ENCODE measurements around the gene ZNF430. TPM values are rescaled to one million over a fixed set of nuclear protein-coding genes. Genes with fewer than 3 reads are reported as not detected.
"Not testable (repeated sequence)": the region's sequence is repeated elsewhere in the genome, so short reads cannot be mapped to it uniquely, and the experiment has no call there.

The ZNF430 gene
- total RNA-seq, result 2.4 TPM

- peak; percentile 98 for ATAC-seq
- DNase-seq (ENCODE audit: low spot score), result peak; percentile 82
Measured at GRCh38 chr19:21020298-21021227, at the start of gene ZNF430. Gene ZNF430 (plus strand): TSS chr19:21020657. CDS start chr19:21020801, 144 bp downstream.

DNA sequence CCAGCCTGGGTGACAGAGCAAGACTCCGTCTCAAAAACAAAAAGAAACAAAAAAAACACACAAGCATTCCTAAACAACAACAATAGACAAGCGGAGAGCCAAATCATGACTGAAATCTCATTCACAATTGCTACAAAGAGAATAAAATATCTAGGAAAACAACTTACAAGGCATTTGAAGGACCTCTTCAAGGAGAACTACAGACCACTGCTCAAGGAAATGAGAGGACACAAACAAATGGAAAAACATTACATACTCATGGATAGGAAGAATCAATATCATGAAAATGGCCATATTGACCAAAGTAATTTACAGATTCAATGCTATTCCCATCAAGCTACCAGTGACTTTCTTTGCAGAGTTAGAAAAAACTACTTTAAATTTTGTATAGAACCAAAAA lies 27.7 kb upstream of the ZNF430 start:
- DNase-seq (ENCODE audit: low spot score); ATAC-seq: not testable (repeated sequence)

- DNase-seq (ENCODE audit: low spot score) (peak; percentile 59), ATAC-seq (peak; percentile 86)
Measured at GRCh38 chr19:20999731-21000352, 20.6 kb upstream of the ZNF430 start.

DNA sequence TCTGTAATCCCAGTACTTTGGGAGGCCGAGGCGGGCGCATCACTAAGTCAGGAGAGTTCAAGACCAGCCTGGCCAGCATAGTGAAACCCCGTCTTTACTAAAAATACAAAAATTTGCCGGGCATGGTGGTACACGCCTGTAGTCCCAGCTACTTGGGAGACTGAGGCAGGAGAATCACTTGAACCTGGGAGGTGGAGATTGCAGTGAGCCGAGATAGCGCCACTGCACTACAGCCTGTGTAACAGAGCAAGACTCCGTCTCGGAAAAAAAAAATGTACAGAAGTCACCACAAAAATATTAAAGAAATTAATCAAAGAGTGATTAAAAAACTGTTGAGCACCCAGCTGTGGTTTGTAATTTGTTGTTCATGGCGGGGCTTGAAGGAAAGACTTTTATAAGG lies 781 bp downstream of the ZNF430 start:
- not testable (repeated sequence) for DNase-seq (ENCODE audit: low spot score); ATAC-seq

DNA sequence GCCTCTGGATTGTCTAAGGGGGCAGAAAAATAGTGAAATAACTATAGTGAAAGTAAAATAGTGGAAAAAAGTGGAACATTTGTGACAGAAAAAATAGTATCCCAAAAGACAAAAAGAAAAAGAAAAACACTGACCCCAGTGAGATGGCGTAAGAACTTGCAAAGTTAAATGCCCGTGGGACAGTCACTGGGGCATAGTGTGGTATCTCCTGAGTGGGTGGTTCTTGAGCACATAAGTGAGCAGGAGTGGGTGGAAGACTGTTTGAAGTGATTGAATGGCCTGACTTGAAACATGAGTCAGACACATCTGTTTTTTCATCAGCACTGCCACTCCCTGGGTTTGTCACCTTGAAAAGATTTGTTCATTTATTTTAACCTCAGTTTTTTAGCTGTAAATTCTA lies 2.5 kb downstream of the ZNF430 start:
- DNase-seq (ENCODE audit: low spot score), result no peak
- no peak for ATAC-seq

- ATAC-seq, result no peak
- DNase-seq (ENCODE audit: low spot score), result no peak
Measured at GRCh38 chr19:21023901-21024300, 3.4 kb downstream of the ZNF430 start.

DNA sequence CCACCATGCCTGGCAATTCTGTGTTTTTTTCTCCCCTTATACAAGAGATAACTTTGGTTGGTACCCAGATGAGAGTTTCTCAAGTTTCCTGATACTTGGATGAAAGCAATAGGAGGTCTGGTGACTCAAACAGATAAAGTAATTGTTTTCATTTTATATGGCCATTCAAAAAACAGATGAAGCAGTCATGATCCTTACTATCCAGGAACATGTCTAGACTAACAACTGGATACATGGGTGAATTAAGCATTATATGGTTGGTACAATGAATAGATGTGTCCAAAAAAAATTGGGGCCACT lies 8.5 kb downstream of the ZNF430 start:
- ATAC-seq (no peak), DNase-seq (ENCODE audit: low spot score) (no peak)

- ATAC-seq (no peak), DNase-seq (ENCODE audit: low spot score) (no peak)
Measured at GRCh38 chr19:21045028-21045427, 24.6 kb downstream of the ZNF430 start.

- DNase-seq (ENCODE audit: low spot score) (no peak), ATAC-seq (no peak)
Measured at GRCh38 chr19:21046489-21046888, 26.0 kb downstream of the ZNF430 start.

DNA sequence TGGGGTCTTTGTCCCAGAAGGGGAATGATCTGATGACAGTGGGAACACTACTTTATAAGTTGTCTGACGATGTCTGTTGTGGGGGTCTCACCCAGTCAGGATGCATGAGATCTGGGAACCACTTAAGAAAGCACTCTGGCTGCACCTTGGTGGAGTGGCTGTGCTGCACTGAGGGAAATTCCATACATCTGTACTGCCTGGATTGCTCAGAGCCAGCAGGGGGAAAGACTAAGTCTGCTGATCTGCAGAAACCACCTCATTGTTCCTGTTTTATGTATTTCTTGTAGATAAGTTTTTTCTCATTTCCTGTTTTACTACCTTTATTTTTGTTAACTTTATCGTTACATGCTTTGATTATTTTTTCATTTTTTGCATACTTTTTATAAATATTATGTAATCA lies 27.3 kb downstream of the ZNF430 start:
- DNase-seq (ENCODE audit: low spot score), result no peak
- ATAC-seq, result no peak

- ATAC-seq, result no peak
Measured at GRCh38 chr19:21052902-21053301, 32.4 kb downstream of the ZNF430 start.

DNA sequence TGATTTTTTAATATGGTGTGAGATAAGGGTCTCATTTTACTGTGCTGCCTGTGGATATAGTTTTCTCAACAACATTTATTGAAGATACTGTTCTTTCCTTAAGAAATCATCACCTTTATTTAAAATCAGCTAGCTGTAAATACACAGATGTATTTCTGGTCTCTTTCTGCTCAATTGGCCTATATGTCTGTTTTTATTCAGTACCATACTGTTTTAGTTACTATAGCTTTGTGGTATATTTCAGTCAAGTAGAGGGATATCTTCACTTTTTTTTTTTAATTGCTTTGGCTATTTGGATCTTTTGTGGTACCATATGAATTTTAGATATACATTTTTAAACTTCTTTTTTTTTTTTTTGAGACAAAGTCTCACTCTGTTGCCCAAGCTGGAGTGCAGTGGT lies 44.9 kb downstream of the ZNF430 start:
- no peak for DNase-seq (ENCODE audit: low spot score)
- no peak for ATAC-seq

More at GRCh38 chr19:21052902-21053301, 32.4 kb downstream of the ZNF430 start:
- no peak for DNase-seq (ENCODE audit: low spot score)

GRCh38 chr19:21082011-21082975 lies 61.8 kb downstream of the ZNF430 start, which contains the start of gene ZNF714:
Gene ZNF714 (plus strand): TSS chr19:21082203. CDS start chr19:21098269, 16,066 bp downstream.
- ATAC-seq, result peak; percentile 94
- DNase-seq (ENCODE audit: low spot score), result peak; percentile 74

GRCh38 chr19:21084343-21084742 lies 63.9 kb downstream of the ZNF430 start:
- no peak for ATAC-seq

DNA sequence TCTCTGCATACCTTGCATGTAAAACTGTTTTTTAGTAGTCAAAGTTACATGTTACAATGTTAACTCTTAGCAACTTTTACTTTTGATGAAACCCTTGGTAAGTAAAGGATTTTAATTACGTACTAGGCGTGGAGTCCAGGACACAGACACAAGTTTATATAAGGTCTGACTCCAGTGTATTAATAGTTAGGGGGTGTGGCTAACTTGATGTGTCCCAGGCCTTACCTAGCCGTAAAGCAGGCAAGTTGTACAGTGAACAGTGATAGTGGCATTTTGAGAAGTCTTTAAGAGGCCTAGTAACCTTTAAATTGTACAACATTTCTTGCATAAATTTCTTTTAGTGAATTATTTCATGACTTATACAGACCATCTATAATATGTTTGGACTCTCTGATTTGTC lies 67.4 kb downstream of the ZNF430 start:
- ATAC-seq (no peak), DNase-seq (ENCODE audit: low spot score) (no peak)

More at GRCh38 chr19:21084343-21084742, 63.9 kb downstream of the ZNF430 start:
- no peak for DNase-seq (ENCODE audit: low spot score)

DNA sequence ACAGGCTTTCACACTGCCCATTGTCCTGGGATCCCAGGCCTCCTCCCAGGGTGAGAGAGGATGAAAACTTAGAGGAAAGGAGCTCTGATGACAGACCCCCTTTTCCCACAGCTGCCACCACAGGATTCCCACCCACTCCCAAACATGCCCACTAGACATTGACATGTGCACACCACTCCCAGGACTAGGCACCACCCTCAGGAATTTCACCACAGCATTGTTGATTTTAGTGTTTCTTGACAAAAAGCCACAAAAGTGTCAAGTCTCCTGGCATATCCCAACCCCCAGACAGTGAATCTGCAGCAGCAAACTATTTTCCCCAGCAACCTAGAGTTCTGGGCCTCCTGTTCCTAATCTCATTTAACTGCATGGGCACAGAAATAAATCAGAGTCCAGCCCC lies 71.7 kb downstream of the ZNF430 start:
- ATAC-seq (no peak), DNase-seq (ENCODE audit: low spot score) (no peak)

- DNase-seq (ENCODE audit: low spot score), result no peak
- no peak for ATAC-seq
Measured at GRCh38 chr19:21094347-21095025, 74.0 kb downstream of the ZNF430 start.

DNA sequence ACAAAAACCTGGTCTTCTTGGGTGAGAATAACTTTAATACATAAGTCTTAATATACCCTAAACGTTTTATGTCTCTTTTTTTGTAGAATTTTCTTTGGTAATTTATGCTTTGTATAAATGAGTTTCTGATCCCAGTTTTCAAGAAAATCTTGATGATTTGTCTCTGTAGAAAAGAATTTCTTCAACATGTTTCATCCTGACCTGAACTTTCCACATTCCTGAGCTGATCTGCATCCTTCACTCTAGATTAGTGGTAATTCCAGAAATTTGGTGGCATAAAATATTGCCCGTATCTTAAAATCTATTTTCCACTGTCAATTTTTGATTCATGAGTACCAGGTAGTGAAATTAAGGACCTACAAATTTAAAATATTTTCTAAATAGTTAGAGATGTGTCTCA lies 77.8 kb downstream of the ZNF430 start:
- no peak for DNase-seq (ENCODE audit: low spot score)
- no peak for ATAC-seq

DNA sequence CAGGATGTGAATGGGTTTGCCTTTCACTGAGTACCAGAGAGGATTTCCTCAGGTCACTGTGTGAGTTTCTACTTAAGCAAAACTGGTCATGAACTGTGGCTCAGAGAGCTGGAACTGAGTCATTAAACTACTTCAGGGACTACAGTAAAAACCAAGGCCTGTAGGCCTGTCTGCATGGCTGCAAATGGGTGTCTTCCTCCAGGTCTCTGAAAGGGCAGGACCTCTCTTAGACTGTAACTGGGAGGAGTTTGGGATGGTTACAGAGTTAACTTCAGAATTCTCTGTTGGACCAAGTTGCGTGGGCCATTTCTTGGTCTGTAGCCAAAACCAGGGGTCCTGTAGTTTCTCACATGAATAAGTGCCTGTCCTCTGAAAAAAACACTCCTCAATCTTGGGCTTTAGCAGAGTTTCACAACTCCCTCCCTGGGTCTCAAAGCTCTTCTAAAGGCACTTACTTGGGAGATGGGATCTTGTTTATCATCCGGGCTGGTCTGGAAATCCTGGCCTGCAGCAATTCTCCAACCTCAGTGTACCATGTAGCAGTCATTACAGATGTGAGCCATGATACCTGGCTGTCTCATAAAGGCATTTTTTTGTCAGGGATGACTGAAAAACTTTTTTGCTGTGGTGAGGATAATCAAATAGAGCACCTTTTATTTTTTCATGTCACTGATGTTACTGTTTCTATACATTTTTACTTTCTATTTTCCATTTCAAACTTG lies 81.2 kb downstream of the ZNF430 start:
- DNase-seq (ENCODE audit: low spot score) (no peak), ATAC-seq (no peak)

GRCh38 chr19:21109116-21109515 lies 88.7 kb downstream of the ZNF430 start:
- ATAC-seq (no peak), DNase-seq (ENCODE audit: low spot score) (no peak)
